Neural cell (in vitro differentiated cells): ENCODE data around the gene TMEM151A.

Experiments used
- EP300 ChIP-seq: fragments of 450-650 bp; conservative IDR thresholded peaks from 2 replicates; pipeline ENCODE4 v1.6.1; 2014; ENCODE audit warnings: antibody characterized with exemption, mild to moderate bottlenecking, moderate library complexity; ENCODE audit not compliant: poor library complexity, severe bottlenecking
- TF ChIP-seq, protein P1 (sequence below): fragments of 450-650 bp; IDR thresholded peaks from 2 replicates; pipeline ENCODE4 v1.5.1; 2014; ENCODE audit warnings: antibody characterized with exemption, mild to moderate bottlenecking, moderate library complexity; ENCODE audit not compliant: poor library complexity, severe bottlenecking

DNA sequence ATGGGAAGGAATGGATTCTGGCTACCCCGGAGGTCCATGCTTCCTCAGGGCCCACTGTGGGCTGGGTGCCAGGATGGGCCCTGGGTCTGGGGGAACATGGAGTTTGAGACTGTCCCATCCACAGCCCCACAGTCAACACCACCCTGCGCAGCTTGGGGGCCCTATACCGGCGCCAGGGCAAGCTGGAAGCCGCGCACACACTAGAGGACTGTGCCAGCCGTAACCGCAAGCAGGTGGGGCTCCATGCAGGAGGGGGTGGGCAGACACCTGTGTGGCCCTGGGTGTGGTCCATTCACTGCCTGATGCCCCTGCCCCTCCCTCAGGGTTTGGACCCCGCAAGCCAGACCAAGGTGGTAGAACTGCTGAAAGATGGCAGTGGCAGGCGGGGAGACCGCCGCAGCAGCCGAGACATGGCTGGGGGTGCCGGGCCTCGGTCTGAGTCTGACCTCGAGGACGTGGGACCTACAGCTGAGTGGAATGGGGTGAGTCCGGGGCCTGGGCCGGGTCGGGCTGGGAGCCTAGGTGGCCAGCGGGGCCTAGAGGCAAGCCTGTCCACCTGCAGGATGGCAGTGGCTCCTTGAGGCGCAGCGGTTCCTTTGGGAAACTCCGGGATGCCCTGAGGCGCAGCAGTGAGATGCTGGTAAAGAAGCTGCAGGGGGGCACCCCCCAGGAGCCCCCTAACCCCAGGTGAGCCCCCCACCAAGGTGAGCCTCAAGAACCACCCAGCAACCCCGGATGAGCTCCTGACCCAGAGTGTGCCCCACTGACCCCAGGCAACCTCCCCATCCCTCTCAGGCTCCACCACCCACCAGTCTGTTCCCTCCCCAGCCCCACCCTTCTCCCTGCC is 25.9 kb upstream of the TMEM151A start:
- TF ChIP-seq, protein P1, sequence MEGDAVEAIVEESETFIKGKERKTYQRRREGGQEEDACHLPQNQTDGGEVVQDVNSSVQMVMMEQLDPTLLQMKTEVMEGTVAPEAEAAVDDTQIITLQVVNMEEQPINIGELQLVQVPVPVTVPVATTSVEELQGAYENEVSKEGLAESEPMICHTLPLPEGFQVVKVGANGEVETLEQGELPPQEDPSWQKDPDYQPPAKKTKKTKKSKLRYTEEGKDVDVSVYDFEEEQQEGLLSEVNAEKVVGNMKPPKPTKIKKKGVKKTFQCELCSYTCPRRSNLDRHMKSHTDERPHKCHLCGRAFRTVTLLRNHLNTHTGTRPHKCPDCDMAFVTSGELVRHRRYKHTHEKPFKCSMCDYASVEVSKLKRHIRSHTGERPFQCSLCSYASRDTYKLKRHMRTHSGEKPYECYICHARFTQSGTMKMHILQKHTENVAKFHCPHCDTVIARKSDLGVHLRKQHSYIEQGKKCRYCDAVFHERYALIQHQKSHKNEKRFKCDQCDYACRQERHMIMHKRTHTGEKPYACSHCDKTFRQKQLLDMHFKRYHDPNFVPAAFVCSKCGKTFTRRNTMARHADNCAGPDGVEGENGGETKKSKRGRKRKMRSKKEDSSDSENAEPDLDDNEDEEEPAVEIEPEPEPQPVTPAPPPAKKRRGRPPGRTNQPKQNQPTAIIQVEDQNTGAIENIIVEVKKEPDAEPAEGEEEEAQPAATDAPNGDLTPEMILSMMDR, result no peak
- no peak for TF ChIP-seq EP300
